GM21737 (cell line): Measurements from ENCODE around the gene OTUD5.
A peak's percentile ranks its signal among the peaks of the same experiment; 100 is the strongest.

Experiments used
- ATAC-seq: cut with Tn5 transposase; IDR thresholded peaks from one replicate; pipeline ENCODE4 v1.9.1; 2021; ENCODE audit warnings: mild to moderate bottlenecking, moderate library complexity; ENCODE audit not compliant: unreplicated experiment

OTUD5 gene

DNA sequence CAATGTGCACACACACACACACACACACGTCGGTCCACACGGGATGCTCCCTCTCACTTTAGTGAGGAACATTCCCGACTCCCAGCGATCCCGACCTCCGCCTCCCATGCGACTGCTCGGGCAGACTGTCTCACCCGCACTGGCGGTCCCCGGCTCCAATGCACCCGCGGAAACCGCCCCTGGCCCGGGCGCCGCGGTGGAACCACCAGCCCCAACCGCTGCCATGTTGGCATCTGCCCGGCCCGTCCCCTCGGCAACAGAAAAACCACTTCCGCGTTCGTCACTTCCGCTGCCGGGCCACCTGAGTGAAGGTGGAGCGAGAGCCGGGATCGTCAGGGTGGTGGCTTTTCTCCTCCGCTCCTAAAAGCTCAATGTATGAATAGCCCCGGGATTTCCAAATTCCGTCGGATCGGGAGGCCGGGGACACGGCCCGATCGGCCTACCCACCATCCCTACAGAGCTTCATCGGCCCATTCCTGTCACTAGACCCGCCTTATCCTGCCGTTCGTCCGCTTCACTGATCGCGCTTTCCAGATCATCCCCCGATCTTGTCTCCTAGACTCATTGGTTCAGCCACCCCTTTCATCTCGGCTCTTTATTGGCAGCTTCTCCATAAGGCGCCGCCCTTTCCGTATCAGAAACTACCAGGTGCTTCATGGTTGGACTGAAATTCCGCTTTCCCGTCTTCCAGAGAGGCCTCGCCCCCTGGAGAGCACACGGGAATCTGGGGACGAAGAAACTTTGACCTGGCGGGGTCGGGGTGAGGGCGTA, 45.8 kb downstream of the OTUD5 start, which contains the start of gene SLC35A2:
Gene SLC35A2, minus strand, starts transcription at position 235 of the 771 bp plus-strand sequence. Its CDS starts 10 bp downstream, at position 225.
- peak; percentile 53 for ATAC-seq

DNA sequence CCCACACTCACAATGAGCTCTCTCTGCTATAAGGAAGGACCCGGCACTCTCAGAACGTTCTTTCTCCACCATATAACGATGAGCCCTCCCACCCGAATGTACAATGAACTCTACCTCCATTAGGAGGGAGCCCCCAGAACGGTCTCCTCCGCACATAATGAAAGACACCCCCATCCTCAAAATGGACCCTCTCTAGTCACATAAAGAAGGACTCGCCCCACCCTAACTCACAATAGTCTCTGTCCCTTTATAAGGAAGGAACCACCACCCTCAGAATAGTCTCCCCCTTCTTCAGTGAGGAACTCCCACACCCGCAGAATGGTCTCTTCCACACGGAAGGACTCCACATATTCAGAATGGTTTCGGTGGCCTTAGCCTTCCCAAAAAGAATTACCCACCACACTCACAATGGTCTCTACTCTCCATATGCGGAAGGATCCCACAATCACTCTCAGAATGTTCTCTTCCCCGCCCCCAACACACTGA, 46.4 kb downstream of the OTUD5 start:
- peak; percentile 1 for ATAC-seq

DNA sequence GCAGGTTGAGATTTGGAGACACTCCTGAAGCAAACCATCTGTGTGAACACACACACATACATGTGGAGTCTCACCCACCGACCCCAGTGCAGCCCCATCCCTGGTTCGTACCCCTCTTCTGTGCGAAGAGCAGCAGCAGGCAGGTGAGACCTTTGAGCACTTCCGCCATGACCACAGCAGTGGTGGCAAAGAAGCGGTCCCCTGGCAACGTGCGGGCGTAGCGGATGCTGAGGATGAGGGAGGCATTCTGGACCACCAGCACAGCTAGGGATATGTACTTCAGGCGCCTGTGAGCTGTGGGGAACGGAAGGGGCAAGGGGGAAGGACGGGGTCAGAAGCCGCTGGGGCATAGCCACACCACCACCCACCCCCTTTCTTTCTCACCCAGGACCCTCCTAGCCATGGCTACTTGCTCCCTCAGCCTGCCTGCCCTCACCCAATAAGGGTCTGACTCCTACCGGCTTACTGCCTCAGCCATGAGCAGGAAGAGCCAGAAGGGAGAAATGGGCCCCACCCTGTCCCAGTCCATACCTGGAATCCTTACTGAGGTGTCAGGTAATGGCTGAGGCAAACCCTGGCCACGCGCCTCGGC, 47.6 kb downstream of the OTUD5 start:
- no peak for ATAC-seq

DNA sequence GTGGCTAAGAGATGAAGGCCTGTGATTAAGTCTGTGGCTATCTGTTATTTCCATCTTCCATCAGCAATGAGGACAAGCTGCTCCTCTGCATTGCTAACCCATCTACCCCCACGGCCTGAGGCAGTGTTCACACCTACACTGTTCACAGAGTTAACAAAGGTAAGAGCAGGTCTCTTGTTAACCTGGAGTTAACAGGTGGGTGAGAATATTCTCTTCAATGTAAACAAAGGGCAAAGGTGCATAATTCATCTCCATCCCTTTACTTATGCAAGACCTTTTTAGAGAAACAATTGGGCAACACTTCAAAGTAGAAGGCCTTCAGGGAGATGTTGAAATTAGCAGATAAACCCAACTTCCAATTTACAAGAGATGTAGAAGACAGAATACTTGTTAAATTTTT, 48.8 kb downstream of the OTUD5 start:
- ATAC-seq = no peak

DNA sequence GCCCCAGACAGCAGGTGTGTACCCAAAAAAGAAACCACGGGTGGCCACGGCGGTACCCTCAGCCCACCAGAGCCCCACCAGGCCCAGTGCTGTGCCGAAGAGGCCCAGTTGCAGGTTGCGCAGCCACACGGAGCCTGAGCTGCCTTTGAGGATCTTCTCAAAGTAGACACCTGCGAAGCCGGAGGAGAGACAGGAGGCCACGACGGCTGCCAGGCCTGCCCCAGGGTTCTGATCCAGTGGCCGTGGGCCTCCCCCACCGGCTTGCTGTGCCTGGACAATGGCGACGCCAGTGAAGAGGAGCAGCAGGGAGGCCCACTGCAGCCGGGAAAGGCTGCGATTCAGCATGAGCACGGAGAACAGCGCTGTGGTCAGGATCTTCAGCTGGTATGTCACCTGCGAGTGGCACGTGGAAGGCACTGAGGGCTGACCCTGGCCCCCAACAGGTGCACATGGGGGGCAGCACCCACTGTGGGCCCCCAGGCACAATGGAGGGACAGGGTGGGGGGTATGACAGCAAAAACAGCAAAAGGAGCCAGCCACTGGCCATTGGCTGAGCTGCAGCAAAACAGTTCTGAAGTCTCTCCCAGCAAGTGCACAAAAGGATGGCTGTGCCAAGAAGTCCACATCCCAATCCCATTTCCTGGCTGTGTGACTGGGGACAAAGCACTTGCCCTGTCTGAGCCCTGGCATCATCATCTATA, 52.2 kb downstream of the OTUD5 start:
- ATAC-seq = no peak

DNA sequence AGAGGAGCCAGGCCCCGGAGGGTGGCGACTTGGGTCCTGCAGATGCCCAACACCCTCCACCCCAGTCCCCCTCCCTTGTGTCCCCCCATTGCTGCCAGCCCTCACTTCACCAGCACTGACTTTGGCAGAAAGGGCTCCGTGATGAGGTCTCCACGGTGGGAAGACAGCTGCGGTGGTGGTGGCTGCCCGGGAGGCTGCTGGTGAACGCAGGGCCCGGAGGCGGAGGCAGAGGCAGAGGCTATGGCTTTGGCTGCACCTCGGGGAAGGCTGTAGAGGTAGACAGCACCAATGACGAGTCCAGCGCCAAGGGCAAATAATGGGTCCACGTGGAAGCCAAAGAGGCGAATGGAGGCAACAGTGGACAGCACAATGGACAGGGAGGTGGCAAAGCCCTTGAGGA, 52.8 kb downstream of the OTUD5 start:
- ATAC-seq = no peak

DNA sequence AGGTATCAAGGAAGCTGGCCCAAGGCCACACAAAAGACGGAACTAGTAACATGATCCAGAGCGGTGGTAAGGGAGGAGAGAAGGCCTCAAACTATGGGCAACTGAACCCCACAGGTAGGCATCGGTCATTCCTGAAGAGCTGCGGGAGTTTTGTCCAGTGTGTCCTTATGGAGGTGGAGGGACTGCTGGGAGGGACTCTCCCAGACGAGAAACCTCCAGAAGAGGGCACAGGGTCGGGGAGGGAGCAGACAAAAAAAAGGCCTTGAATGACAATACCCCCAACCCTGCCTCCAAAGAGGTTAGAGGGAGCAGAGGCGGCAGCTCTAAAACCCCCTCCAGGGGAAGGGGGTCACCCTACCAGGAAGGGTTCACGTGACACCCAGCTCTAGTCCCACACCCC, 53.2 kb downstream of the OTUD5 start:
- no peak for ATAC-seq

DNA sequence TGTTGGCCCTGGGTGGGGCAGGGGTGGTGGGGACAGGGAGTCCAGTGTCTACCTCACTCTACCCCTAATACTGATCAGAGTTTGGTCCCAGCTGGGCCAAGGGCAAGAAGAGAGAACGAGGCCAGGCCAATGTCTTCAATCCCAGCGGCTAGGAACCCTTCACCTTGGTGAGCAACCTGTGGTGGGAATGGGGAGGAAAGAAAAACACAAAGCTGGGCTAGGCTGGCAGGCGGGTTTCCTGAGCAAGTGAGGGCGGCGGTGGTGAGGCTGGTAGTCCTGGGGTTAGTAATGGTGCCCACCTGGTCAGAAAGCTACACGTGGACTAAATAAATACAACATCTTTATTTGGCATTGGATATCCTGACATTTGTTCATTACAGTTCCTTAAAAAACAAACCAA, 54.1 kb downstream of the OTUD5 start:
- no peak for ATAC-seq

DNA sequence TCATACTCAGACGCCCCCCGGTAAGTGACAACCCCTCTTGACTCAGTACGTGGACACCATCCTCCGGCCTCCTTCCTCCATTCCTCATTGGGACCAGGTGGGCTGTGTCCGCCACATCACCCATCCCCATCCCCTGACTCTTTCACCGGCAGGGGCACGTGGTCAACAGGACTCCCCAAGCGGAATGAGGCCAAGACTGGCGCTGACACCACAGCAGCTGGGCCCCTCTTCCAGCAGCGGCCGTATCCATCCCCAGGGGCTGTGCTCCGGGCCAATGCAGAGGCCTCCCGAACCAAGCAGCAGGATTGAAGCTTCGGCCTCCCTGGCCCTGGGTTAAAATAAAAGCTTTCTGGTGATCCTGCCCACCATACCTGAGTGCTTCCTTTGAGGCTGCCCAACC, 54.6 kb downstream of the OTUD5 start:
- ATAC-seq = no peak

DNA sequence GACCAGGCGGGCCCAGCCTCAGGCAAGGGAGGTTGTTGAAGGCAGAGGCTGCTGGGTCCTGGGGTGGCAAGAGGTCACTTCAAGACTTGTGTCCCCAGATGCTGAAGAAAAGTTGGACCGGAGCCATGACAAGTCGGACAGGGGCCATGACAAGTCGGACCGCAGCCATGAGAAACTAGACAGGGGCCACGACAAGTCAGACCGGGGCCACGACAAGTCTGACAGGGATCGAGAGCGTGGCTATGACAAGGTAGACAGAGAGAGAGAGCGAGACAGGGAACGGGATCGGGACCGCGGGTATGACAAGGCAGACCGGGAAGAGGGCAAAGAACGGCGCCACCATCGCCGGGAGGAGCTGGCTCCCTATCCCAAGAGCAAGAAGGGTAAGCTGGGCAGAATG, 55.3 kb downstream of the OTUD5 start:
- no peak for ATAC-seq

DNA sequence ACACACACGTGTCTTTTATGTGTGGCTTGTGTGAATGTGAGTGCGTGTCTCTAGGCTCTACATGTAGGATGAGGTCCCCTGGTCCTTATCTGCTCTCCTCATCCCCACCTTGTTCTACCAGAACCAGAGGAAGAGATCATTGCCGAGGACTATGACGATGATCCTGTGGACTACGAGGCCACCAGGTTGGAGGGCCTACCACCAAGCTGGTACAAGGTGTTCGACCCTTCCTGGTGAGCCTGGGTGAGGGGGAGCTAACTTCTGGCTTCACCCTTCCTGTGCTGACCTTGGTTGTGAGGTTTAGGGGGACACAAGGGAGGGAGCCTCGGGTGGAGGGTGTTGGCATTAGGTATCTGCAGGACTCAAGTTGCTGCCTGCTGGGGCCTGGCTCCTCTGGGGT, 56.3 kb downstream of the OTUD5 start:
- ATAC-seq = no peak

DNA sequence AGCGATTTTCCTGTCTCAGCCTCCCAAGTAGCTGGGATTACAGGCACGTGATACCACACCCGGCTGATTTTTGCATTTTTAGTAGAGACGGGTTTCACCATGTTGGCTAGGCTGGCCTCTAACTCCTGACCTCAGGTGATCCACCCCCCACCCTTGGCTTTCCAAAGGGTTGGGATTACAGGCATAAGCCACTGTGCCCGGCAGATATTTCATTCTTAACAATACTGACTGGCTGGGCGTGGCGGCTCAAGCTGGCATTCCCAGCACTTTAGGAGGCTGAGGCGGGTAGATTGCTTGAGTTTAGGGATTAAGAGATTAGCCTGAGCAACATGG, 58.4 kb downstream of the OTUD5 start:
- ATAC-seq = no peak

DNA sequence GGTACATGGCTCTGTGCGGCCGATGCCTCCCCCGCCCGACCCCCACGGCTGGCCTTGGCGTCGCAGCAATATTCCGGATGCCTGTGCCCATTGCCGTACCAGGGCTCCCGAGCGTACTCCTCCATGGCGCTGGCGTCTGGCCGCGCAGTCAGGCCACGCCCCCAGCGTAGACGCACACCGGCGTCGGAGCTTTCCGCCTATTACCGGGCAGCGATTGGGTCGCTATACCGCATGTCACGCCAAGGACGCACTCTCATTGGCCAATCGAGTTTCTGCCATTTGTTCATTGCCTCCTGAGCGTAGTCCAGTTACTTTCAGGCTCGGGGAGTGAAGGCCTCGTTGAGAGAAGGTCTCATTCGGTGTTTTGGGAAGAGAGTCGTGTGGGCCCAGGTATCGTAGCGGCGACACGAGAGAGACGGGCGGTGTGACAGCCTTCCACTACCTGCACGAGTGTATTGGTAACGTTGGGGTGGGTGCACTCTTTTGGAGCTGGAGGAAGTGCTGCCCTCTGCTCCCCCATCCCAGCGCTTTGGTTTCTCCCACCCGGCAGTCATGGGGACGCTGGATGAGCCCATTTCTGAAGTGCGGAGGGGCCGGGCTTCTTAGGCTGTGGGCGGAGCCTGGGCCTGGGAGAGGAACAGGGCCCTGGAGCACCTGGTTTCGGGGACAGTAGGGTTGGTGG, 59.6 kb downstream of the OTUD5 start, which contains the start of the genes PQBP1 and TIMM17B:
Gene PQBP1, plus strand, starts transcription at position 306 of the 682 bp plus-strand sequence. CDS start 580 bp downstream, outside the sequence.
Gene TIMM17B, minus strand, starts transcription at position 144 of the 682 bp plus-strand sequence. Its CDS starts 19 bp downstream, at position 125.
- peak; percentile 83 for ATAC-seq

DNA sequence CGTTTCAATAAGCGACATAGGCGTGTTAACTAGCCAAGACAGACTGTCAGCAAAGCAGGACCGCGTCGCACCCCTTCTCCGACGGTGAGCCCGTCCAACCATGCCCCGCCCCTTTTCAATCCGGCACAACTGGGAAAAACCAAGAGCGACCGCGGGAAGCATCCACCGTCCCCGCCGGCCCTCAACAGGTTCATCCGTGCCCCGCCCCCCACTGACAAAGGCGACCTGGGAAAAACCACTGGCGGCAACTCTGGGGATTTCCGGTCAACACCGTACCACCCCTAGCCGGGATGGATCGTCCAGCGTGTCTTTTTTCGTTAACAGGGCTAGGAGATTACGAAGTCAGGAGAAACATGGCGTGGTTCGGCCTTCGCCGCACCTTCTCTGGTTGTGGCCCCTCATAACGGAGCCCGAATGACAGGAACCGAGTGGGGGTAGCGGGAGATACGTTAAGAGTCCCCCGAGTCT, 60.2 kb downstream of the OTUD5 start:
- ATAC-seq = peak; percentile 18

DNA sequence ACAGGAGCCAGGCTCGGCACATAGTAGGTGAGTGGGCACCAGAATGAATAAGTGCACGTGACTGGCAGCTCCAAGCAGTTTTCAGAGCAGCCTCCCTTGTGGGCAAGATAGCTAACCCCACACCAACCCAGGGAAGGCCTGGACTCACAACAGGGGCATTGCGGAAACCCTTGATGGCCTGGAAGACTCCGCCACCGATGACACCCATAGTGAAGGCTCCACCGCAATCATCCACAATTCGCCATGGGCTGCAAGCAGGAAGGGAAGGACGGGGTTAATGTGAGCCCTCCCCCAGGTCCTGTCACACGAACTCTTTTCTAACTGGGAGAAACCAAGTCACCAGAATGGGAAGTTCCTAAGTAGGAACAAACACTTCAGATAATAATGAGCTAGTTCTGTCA, 60.8 kb downstream of the OTUD5 start:
- no peak for ATAC-seq

DNA sequence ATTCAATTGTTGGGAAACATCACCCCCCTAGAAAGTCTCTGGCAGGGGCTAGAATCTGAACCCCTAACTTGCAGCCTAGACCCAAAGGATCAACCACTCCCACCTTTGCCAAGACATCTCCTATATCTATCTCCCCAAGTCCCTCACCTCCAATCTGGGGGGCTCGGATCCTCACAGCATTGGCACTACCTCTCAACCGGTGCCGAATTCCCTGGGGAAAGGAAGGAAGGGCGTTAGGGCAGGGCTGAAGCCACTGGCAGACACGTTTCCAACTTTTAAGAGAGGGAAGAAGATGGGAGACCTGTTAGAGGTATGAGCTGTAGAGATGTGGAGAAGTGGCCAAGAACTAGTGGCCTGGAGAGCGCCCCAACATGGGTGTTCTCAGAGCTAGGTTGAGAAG, 62.5 kb downstream of the OTUD5 start:
- ATAC-seq = no peak

DNA sequence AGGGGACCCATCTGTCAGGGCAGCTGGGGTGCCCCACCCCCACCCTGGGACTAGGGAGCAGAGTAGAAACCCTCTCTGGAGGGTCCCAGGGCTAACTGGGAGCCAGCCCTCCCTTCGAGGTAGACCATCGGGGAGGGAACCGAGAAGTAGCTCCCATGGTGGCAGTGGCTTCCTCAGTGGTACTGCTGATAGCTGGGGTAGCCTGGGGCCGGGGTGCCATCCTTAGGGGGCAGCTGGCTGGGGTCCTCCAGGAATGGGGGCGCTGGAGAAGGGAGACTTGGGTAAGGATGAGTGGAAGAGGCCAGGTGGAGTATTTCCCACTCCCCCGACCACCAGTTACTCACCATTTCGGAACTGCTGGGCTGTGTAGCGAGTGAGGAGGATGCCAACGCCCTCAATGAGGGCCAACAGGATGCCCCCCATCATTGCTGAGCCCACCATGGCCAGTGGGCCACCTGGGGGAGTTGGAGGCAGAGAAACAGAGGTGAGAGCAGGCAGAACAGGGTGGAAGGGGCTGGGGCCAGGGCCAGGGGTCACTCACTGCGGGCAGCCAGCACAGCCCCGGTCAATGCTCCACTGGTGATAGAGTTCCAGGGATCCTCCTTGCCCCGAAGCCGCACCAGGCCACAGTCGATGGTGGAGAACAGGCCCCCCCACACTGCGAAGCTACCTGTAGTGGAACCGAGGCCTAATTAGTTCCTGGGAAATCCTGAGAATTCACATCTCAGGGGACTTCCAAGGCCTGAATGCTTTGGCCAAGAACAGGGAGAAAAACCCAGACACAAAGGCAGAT, 63.7 kb downstream of the OTUD5 start:
- ATAC-seq = no peak

DNA sequence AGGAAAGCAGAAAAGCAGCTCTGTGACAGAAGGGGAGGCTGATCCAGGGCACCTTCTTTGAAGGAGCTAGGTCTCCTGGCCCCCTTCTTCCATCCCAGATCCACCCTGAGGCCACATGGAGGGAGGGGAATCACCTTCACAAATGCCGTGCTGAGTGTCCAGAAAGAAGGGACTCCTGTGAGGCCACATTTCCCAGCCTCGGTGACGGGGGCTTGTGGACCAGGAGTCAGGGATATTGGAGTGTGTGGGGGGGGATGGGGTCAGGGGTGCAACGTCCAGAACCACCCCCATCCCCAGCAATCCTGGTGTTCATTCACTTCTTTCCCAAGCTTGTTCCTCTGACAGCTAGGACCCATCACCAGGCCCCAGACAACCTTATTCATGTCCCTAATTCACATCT, 64.5 kb downstream of the OTUD5 start:
- no peak for ATAC-seq

DNA sequence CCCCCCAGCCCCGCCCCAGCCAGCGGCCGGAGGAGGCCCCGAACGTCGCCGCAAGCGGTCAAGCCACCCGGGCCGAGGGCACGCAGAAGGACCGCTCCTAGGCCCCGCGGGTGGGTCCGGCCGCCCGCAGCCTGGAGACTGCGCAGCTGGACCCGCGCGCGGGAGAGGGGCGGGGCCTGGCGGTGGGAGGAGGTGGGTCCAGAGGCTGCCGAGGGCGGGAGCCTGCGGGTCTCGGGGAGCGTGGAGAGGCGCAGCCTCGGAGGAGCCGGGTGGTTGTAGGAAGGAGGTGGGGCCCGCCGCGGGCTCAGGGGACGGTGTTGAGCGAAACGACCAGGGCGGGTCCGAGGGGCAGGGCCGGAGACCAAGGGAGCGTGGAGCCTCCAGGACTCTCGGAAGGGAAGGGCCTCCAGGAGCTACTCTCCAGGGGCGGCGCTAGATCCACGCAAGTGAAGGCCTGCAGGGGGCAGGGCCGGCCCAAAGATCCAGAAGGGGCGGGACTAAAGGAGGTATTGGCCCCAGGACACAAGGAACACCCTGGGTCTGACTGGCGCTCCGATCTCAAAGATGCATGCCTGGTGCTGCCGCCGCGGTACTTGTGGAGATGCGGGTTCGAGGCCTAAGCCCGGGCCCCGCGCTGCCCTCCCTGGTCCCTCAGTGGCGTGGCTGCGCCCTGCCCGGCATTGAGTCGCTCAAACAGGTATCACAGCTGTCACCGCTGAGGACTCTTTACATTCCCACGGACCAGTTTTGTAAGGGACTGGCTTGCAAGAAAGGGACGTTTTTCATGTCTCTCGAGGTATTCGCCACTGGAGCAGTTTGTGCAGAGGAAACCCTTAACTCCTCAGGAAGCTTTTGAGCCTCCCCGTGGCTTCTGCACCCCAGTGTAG, 65.8 kb downstream of the OTUD5 start:
- peak; percentile 85 for ATAC-seq
